NCI-H526 treated with DMSO at 0.1 percent for 48 hours (cell line): ENCODE measurements around the gene FBXL20.
"Not testable (repeated sequence)": the region's sequence is repeated elsewhere in the genome, so short reads cannot be mapped to it uniquely, and the experiment has no call there.

Source experiments
- DNase-seq: peaks from one replicate; lab custom pipeline; 2025; lab: John Stamatoyannopoulos, UW

The FBXL20 gene, protein sequence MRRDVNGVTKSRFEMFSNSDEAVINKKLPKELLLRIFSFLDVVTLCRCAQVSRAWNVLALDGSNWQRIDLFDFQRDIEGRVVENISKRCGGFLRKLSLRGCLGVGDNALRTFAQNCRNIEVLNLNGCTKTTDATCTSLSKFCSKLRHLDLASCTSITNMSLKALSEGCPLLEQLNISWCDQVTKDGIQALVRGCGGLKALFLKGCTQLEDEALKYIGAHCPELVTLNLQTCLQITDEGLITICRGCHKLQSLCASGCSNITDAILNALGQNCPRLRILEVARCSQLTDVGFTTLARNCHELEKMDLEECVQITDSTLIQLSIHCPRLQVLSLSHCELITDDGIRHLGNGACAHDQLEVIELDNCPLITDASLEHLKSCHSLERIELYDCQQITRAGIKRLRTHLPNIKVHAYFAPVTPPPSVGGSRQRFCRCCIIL

DNA sequence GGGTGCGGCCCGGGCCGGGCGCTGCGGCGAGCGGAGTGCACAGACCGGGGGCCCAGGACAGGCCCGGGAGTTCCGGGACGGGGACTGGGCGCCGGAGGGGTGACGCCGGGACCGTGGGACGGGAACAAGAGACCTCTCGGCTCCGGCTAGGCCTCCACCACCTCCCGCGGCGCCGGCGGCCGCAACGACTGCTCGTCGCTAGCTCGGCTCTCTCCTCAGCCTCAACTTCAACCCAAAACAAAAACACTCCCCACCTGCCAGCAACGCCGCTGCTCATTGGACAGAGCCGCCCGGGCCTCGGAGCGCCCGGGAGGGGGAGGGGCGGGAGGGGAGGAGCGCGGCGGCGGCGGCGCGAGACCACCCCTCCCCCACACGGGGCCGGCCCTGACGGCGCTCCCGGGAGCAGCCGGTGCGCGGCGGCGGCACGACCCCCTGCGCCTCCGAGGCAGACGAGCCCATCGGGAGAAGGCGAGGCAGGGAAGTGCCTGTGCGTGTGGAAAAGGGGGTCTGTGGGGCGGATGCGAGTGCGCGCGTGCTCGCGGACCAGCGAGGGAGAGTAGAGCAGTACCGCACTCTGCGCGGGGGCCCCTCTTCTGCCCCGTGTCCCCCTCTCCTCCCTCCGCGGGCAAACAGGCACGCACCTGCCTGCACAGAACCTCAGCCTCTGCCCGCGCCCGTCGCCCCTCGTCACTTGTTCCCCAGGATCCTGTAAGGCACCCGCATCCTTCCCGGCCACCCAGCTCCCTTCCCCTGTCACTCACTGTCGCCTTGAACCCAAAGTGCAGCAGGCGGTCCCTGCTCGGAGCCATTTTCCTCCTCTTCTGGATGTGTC is at the start of gene FBXL20:
Gene FBXL20, minus strand, starts transcription at position 215 of the 832 bp plus-strand sequence. CDS start 224 bp downstream, outside the sequence.
- peak; percentile 54 for DNase-seq

DNA sequence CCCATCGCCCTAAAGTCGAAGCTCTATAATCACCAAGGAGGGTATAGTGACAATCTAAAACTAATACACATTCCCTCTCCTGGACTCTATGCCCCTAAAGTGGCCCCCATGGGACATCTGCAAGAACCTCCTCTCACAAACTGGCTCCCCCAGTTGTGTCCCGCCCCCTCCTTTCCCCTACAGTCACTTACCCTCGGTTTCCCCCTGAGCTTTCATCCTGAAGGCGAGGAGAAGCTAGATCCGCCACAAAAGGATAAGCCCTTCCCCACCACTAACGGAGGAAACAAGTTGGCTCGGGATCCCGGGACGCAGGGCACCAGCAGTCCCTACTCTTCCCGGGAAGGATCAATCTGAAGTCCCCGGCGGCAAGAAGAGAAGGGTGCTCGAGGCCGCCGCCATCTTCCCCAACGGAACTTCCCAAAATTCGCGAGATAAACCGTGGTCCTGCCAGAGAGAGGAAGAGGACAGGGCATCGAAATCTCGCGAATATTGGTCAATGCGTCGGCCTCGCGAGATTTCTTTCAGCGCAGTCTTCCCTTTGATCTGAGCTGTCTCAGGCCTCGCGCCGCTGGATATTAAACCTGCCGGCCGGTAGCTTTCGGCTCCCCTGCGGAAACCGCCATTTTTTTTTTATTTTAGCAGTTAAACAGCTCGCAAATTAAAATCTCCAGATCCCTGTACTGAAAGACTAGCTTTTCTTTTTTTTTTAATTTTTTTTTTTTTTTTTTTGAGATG is 49.6 kb upstream of the FBXL20 start, which contains the start of gene MED1:
Gene MED1, minus strand, starts transcription at position 417 of the 735 bp plus-strand sequence. Its CDS starts 201 bp downstream, at position 216.
- DNase-seq, result peak; percentile 96

DNA sequence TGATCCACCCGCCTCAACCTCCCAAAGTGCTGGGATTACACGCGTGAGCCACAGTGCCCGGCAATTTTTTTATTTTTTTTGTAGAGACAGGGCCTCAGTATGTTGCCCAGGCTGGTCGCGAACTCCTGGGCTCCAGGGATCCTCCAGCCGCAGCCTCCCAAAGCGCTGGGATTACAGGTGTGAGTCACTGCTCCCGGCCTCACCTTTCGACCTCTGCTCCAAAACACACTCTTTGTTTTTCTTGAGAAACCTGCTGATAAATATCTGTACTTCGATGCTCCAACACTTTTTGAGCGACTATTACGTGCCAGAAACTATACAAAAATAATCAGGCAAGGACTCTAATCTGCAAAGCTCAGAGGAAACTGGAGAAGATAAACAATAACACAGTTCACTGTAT is 48.6 kb upstream of the FBXL20 start:
- DNase-seq, result no peak

DNA sequence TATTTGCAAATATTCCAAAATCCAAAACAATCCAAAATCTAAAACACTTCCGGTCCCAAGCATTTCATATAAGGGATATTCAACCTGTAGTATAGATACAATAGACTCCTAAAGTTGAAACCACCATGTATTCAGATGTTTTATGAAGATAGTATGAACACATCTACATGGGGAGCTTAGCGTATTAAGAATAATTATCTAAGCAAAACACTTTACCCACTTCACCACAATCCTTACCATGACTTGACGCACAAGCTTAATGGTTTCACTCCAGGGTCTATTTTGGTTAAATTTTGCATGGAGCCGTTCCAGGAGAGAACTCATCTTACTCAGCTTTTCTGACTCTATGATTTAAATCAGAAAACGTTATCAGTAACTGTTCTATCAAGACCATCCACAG is 46.1 kb upstream of the FBXL20 start:
- DNase-seq, result peak; percentile 27

DNA sequence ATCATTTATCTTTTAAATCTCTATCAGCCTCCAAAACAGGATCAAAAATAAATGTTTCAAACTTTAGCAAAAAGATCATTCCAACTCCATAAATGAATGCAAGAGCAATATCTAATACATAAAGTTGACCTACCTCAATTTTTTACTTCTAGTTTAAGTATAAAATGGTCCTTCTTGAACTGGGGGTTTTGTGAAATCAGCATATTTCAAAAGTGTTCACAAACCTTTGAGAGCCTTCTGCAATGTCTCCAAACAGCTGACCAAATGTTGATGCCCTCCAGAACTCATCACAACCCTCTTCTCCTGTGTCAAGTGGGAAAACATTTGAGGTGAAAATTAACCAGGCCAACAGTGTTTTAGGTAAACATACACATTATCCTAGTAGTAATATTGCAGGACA is 41.9 kb upstream of the FBXL20 start:
- DNase-seq, result no peak

DNA sequence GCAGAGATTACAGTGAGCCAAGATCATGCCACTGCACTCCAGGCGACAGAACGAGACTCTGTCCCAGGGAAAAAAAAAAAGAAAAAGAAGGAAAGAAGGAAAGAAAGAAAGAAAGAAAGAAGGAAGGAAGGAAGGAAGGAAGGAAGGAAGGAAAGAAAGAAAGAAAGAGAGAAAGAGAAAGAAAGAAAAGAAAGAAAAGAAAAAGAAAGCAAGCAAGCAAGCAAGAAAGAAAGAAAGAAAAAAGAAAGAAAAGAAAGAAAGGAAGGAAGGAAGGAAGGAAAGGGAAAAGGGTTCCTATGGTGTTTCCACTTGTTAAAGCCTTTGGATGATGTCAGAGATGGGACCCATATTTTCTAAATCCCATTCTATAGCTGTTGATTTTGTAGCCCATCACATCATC is 38.4 kb upstream of the FBXL20 start:
- not testable (repeated sequence) for DNase-seq

DNA sequence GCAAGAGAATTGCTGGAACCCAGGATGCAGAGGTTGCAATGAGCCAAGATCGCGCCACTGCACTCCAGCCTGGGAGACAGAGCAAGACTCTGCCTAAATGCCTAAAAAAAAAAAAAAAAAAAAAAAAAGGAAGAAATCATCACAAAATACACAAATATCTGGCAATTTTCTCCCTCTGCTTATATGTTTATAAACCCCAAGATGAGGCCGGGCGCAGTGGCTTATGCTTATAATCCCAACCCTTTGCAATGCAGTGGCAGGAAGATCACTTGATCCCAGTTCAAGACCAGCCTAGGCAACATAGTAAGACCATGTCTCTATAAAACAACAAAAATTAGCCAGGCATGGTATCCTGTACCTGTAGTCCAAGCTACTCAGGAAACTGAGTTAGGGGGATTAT is 28.2 kb upstream of the FBXL20 start:
- no peak for DNase-seq

DNA sequence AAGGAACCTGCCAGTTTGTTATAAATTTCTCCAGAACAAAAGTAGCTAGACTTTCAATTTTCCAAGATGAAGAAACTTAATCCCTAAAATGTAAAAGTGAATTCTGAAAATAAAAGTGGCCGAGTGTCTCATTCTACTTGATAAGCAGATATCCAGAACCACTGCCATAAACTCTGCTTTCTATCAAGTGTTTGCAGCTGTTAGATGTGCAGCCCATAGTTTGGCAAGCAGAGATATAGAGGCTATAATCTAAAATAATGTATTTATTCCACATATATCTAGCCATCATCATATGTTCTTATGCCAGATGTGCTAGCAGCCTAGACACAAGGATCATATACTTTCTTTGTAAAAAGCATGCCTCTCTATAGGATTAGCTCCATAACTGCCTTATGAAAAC is 14.7 kb upstream of the FBXL20 start:
- DNase-seq, result no peak

DNA sequence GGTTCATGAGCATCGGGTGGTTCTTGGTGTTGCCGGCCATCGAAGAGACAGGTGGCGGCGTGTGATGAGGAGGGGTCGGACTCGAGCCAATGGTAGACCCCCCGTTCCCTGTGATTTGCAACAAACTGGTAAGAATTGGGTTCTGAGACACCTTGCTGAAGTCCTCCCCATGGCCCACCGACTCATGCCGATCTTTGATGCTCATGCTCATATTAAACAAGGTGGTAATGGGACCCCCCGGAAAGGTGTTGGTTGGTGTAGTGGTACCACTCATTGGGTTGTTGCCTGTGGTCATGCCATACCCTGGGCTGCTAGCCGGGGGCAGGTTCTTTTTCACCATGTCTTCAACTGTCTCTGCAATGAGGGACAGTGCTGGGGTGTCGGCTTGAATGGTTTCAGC is 8.9 kb upstream of the FBXL20 start:
- no peak for DNase-seq

DNA sequence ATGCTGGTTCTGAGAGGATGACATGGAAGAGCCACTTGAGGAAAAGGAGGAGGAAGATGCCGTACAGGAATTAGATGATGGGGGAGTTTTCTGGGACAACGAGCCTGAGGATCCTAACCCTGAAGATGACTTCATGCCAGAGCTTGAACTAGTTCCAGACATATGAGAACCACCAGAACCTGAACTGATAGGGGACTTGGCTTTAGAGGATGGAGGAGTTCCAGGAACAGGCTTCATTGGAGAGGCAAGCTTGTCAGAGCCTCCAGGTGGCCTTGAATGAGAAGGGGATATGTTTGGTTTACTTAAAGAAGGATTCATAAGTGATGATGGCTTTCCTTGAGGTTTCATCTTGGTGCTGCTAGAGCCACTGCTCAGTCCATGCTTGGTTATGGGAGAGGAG is 6.9 kb upstream of the FBXL20 start:
- DNase-seq, result no peak

DNA sequence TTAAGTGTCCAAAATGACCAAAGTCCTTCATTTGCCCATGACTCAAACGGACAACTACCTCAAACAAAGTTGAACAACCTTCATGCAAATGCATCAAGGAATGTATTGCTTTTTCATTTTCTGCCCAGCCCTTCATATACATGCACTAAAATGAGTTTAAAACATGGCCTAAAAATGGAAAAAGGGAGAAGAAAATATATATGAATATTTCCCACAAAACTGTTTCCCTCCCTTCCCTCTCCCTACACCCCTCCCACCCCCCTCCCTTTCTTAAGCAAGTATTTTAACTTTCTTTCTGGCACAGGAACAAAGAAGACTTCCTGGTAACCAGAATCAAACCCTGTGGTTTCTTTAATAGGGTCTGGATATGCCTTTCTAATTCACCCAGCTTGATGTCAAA is 5.5 kb upstream of the FBXL20 start:
- DNase-seq, result no peak

DNA sequence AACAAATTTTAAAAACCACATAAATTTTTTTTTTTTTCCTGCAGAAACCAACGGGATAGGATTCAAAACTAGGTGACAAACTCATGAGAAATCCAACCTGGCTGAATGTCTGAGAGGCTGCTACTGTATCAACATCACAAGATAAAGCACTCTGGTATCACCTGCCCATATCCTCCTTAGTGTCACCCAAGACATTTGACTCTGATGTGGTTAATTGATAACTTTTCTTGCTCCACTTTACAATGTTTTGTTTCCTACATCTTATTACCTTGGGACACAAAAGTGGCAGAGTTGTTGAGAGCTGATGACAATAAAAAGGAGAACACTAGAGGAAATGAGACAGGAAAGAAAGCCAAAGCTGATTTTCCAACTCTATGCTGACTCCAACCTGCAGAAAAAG is 4.0 kb upstream of the FBXL20 start:
- DNase-seq, result no peak

DNA sequence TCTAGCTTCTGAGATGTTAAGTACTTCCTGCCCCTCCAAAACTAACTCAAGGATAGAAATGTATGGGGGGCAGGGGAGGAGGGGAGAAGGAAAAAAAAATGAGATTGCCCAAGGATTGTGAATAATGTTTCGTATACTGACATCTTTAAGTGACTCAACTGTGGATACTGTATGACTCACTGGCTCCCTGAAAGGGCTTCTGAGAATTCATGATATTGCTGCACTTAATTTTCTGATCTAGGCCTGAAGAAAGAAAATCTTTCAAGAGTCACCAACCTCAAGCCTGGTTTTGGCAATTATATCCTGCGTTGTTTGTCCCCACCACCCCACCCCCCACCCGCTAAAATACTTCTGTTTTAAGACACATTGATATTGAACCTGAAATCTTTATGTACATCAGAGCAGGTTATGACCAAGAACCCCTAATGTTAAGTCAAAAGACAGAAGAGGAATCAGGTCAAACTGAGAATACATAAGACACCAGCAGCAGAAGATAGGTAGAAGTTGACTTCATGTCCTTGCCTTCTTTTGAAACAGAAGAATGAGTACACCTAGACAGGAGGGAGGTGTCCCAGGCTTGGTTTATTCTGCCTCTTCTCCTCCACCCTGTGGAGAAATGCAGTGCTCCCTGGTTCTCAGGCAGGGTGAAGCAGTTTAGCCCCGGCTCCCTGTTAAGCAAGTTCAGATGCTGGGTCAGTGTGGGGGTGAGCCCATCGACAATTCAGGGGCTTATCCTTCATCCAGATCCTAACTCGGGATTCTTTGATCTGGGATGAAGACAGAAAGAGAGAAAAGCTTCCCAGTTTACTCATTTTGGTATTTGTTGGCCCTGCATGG is 3.3 kb upstream of the FBXL20 start:
- DNase-seq, result no peak

DNA sequence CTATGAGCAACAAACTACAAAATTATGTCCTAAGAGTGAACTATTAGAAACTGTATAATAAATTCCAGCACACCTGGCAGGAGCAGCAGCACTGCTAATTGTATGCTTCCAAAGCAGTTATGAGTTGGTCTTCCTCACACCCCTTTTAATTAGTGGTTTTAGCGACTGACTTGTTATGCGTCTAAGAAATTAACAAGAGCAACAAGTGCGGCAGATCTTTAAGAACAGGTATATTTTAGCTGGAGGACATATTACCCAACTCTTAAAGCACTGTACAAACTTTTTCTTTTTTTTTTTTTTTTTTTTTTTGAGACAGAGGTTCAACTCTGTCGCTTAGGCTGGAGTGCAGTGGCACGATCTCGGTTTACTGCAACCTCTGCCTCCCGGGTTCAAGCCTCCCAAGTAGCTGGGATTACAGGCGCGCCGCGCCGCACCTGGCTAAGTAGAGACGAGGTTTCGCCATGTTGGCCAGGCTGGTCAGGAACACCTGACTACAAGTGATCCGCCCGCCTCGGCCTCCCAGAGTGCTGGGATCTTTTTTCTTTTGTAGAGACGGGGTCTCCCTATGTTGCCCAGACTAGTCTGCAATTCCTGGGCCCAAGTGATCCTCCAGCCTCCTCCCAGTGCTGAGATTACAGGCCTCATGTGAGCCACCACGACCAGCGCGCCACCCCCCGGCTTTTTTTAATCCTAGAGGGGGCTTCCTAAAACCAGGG is 1.6 kb upstream of the FBXL20 start:
- no peak for DNase-seq

DNA sequence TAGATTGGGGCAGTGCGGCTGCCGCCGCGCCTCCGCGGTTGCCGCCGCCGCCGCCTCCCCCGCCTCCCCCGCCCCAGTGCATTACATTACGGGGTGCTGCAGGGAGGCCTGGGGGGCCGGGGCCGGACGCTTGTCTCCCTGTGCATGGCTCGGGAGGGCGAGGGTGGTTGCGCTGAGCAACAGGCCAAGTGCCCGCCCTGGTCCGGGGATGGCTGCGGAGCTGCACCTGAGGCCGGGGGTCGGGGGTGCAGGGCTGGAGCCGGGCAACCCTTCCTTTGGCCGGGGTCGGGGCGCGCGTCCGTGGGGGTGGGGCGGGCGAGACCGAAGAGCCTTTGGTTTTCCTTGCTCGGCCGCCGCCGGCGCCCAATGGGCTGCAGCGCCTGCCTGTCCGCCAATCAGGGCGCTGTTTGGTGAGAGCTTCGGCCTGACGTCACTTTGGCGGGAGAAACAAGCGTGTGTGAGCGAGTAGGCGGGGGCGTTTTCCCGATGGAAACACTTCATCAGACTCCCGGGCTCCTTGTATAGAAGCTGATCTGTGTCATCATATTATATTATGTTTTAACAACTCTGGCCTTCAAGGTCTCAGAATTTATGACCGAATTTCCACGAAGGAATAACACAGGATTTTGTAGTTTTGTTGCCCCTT is 941 bp upstream of the FBXL20 start:
- peak; percentile 87 for DNase-seq

DNA sequence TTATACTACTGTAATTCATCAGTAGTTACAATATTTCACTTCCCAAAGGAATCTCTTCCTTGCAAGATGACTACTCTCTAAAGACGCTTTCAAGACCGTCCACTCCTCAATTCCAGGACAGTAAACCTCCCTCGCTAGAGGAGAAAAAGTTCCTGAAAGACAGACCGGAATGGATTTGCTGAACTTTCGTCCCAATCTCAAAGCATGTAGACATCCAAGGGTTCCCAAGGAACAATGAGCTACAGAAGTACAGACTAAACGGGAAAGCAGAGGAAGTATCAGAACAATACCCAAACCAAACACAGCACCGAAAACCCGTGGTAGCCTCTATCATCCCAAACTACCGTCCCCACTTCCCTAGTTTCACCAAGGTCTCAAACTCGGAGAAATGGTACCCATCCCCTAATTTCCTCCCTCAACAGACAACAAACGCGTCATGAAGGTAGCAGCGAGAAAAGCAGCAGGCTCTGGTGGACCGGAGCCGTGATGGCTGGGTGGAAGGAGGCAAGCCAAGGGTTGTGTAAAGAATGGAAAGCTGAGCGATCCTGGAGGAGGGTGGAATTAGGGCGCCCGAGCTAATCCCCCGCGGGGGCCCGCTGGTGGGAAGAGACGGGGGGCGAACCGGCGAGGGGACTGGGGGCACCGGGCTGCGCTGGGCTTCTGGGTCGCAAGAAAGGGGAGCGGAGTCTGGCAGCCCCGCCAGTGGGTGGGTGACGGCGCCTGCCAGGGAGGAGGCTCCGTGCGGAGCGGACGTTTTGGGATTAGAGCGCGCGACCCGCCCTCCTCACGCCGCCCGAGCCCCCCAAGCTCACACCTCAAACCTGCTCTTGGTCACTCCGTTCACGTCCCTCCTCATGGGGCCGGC is 647 bp downstream of the FBXL20 start:
- DNase-seq, result no peak

DNA sequence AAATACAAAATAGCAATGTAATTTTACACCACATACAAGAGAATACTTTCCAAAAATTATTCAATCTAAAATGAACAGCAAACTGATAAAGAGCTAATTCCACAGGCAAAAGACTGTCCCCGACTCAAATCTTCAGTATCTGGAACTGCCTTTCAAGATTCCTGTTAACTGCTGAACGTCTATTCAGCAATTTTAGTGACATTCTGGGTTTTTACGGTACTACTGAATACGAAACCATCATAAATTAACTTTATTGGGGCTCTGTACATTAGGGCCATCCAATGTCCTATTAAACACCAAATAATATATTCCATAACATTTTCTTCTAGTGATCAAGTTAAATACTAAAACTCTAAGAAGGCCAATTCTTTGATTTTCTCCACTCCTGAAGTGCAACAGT is 1.6 kb downstream of the FBXL20 start:
- no peak for DNase-seq

DNA sequence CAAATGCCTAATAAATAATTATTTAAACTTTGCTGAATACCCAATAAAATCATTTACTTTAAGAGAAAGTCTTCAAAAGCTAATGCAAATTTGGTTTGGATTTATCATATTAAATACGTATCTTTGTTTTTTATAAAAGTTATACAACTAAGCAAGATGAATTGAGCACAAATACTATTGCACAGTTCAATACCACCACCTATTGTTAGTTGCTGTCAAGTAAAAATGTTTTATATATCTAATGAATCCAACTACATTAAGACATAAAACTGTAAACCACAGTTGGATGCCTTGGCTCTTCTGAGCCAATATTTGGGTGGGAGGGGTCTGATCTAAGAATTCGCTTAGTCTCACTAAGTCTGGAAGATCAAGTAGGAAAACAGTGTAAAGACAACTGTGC is 7.7 kb downstream of the FBXL20 start:
- no peak for DNase-seq

DNA sequence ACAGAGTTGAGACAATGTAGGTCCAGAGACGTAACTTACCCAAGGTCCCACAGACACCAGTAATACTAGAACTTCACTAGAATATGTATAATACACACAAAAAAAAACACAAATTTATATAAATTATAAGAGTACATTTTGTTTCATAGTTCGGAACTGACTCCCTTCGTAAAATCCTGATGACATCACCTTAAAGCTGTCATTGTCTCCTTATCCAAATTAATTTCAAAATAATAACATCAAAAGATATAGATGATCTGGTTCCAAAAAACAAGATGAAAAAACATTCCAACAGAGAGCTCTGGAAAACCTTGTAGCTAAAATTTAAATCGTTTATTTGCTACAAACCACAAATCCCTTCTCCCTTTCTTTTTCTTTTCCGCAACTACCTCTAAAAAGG is 10.0 kb downstream of the FBXL20 start:
- DNase-seq, result no peak
